KOPT-K1 (cell line): Measurements from ENCODE around the gene POLE.
A peak's percentile ranks its signal among the peaks of the same experiment; 100 is the strongest.
"Not testable (repeated sequence)": the region's sequence is repeated elsewhere in the genome, so short reads cannot be mapped to it uniquely, and the experiment has no call there.

Source experiments
- H3K27ac ChIP-seq: fragments of 200-600 bp; sonication (generic); 2 replicates; pipeline ENCODE4 v1.5.1; 2016; ENCODE audit warnings: antibody characterized with exemption, mild to moderate bottlenecking, low read depth, low read length; ENCODE audit not compliant: poor library complexity, severe bottlenecking
- H3K36me3 ChIP-seq: fragments of 200-600 bp; sonication (generic); 2 replicates; pipeline ENCODE4 v1.5.1; 2017; ENCODE audit warnings: antibody characterized with exemption, mild to moderate bottlenecking, low read length, moderate library complexity; ENCODE audit not compliant: insufficient read depth
- H3K9me3 ChIP-seq: fragments of 200-600 bp; sonication (generic); 2 replicates; pipeline ENCODE4 v1.5.1; 2017; ENCODE audit warnings: antibody characterized with exemption, low read length, mild to moderate bottlenecking; ENCODE audit not compliant: insufficient read depth, poor library complexity, severe bottlenecking

Gene POLE

GRCh38 chr12:132703641-132704040 lies 16.5 kb upstream of the POLE start:
- H3K36me3 ChIP-seq, result peaks cover 88% of the 10 kb centered on the region
- no peak overlapping the region for H3K27ac ChIP-seq

DNA sequence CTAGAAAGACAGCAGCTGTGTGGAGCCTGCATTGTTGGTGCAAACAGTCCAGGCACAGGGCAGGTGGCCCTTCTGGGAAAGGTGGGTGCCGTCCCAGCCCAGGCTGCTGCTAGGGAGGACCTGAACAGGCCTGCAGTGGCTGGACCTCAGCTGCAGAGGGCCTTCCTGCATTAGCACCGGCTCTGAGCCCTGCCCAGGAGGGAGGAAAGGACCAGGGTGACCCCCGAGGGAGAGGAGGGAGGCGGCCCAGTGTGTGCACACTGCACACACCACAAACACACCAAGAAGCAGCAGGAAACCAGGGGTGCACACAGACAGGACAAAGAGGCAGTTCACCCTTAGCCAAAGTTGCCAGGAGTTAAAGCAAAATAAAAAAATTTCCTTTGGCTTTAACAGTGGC lies 15.5 kb upstream of the POLE start:
- Histone ChIP-seq H3K9me3 (no peaks in the 10 kb centered on the region), H3K36me3 (peaks cover 90% of the 10 kb centered on the region), H3K27ac (no peak overlapping the region)

More at GRCh38 chr12:132703641-132704040, 16.5 kb upstream of the POLE start:
- no peaks in the 10 kb centered on the region for H3K9me3 ChIP-seq

DNA sequence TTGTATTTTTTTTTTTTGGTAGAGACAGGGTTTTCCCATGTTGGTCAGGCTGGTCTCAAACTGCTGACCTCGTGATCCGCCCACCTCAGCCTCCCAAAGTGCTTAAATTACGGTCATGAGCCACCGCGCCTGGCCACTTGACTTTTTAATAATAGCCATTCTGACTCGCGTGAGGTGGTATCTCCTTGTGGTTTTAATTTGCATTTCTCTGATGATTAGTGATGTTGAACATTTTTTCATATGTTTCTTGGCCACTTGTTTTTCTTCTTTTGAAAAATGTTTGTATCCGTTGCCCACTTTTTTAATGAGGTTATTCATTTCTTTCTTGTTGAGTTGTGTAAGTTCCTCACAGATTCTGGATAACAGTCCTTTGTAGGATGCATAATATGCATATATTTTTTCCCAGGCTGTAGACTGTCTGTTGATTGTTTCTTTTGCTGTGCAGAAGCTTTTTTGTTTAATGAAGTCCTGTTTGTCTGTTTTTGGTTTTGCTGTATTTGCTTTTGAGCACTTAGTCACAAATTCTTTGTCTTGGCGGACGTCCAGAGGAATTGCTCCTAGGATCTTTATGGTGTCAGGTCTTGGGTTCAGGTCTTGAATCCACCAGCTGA lies 13.2 kb upstream of the POLE start:
- H3K36me3 ChIP-seq, result peaks cover 100% of the 10 kb centered on the region
- no peak overlapping the region for H3K27ac ChIP-seq
- no peaks in the 10 kb centered on the region for H3K9me3 ChIP-seq

GRCh38 chr12:132698341-132698740 lies 11.2 kb upstream of the POLE start:
- Histone ChIP-seq H3K27ac (no peak overlapping the region), H3K36me3 (peaks cover 88% of the 10 kb centered on the region), H3K9me3 (no peaks in the 10 kb centered on the region)

GRCh38 chr12:132695431-132695830 lies 8.3 kb upstream of the POLE start:
- Histone ChIP-seq H3K9me3 (no peaks in the 10 kb centered on the region), H3K27ac (no peak overlapping the region), H3K36me3 (peaks cover 75% of the 10 kb centered on the region)

DNA sequence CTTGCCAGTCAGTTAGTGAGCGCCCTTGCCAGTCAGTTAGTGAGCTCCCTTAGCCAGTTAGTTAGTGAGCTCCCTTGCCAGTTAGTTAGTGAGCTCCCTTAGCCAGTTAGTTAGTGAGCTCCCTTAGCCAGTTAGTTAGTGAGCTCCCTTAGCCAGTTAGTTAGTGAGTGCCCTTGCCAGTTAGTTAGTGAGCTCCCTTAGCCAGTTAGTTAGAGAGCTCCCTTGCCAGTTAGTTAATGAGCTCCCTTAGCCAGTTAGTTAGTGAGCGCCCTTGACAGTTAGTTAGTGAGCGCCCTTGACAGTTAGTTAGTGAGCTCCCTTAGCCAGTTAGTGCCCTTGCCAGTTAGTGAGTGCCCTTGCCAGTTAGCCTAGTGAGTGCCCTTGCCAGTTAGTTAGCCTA lies 7.7 kb upstream of the POLE start:
- peaks cover 75% of the 10 kb centered on the region for H3K36me3 ChIP-seq
- H3K27ac ChIP-seq, H3K9me3 ChIP-seq: not testable (repeated sequence)

GRCh38 chr12:132692030-132692429 lies 4.9 kb upstream of the POLE start:
- H3K27ac ChIP-seq, H3K9me3 ChIP-seq: not testable (repeated sequence)
- H3K36me3 ChIP-seq, result peaks cover 49% of the 10 kb centered on the region

GRCh38 chr12:132690112-132690511 lies 3.0 kb upstream of the POLE start:
- Histone ChIP-seq H3K9me3 (peaks cover 5% of the 10 kb centered on the region), H3K27ac (no peak overlapping the region), H3K36me3 (peaks cover 39% of the 10 kb centered on the region)

DNA sequence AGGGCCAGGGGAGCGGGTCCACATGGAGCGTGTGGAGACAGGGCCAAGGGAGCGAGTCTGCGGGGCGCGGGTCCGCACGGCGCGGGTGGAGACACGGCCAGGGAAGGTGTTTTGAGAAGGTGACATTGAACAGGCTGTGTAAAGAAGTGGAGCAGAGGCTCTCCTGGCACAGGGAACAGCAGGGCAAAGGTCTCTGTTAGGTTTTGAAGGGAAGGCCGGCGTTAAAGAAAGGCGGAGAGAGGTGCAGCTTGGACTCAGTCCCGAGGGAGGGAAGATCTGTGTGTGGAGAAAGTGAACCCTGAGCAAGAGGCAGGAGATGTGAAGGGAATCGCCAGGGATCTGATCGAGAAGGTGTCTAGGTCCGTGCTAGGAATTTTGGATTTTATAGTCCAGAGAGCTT lies 2.1 kb upstream of the POLE start:
- H3K9me3 ChIP-seq, result peaks cover 8% of the 10 kb centered on the region
- H3K27ac ChIP-seq, result no peak overlapping the region
- peaks cover 36% of the 10 kb centered on the region for H3K36me3 ChIP-seq

DNA sequence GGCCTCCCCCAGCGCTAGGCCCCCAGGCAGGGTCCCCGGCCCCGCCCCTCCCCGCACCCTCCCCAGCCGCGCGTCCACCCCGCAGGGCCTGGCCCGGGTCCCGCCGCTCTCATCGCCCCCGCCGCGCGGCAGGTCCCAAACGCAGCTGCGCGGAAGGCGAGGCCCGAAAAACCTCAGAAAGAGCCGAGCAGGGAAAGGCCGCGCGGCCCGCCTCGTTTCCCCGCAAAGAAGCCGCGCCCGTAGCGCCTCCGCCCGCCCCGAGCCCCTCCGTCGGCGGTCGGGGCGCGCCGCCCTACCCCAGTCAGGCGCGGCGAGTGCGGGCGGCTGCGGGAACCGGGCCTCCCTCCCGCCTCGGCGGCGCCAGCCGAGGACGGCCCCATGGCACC lies 324 bp downstream of the POLE start:
- H3K27ac ChIP-seq, result peak overlapping the region; percentile 95
- H3K36me3 ChIP-seq, result peaks cover 50% of the 10 kb centered on the region
- H3K9me3 ChIP-seq, result peaks cover 23% of the 10 kb centered on the region

- Histone ChIP-seq H3K27ac (no peak overlapping the region), H3K9me3 (peaks cover 23% of the 10 kb centered on the region), H3K36me3 (peaks cover 51% of the 10 kb centered on the region)
These were observed 1.7 kb downstream of the POLE start for GRCh38 chr12:132685400-132685799.

- H3K27ac ChIP-seq, result no peak overlapping the region
- H3K9me3 ChIP-seq, result peaks cover 1% of the 10 kb centered on the region
These were observed 9.7 kb downstream of the POLE start for GRCh38 chr12:132677492-132677891.

GRCh38 chr12:132675757-132676432 lies 11.2 kb downstream of the POLE start:
- no peaks in the 10 kb centered on the region for H3K9me3 ChIP-seq
- no peak overlapping the region for H3K27ac ChIP-seq
- peaks cover 99% of the 10 kb centered on the region for H3K36me3 ChIP-seq

More at GRCh38 chr12:132677492-132677891, 9.7 kb downstream of the POLE start:
- H3K36me3 ChIP-seq, result peaks cover 97% of the 10 kb centered on the region

GRCh38 chr12:132674561-132674960 lies 12.6 kb downstream of the POLE start:
- Histone ChIP-seq H3K36me3 (peaks cover 99% of the 10 kb centered on the region), H3K9me3 (no peaks in the 10 kb centered on the region), H3K27ac (no peak overlapping the region)

- Histone ChIP-seq H3K36me3 (peaks cover 99% of the 10 kb centered on the region), H3K27ac (no peak overlapping the region), H3K9me3 (no peaks in the 10 kb centered on the region)
These were observed 13.6 kb downstream of the POLE start for GRCh38 chr12:132673288-132674179.
